H9 (cell line): ENCODE measurements around the gene USP37. TPM values are rescaled to one million over a fixed set of nuclear protein-coding genes. Genes with fewer than 3 reads are reported as not detected.

Experiments used
- DNase-seq: peaks from one replicate; pipeline ENCODE4 v3.0.0-alpha.2; 2017
- H2AFZ ChIP-seq: one replicate; pipeline ENCODE4 v1.6.1; 2013; ENCODE audit warnings: mild to moderate bottlenecking, low read length, control low read depth, moderate library complexity
- H2AK5ac ChIP-seq: 2 replicates; pipeline ENCODE4 v1.6.1; 2013; ENCODE audit warnings: low read length, control low read depth, mixed read lengths; ENCODE audit not compliant: insufficient read length
- H2BK120ac ChIP-seq: one replicate; pipeline ENCODE4 v1.6.1; 2013; ENCODE audit warnings: low read depth, mild to moderate bottlenecking, low read length, control low read depth, inconsistent platforms; ENCODE audit not compliant: poor library complexity, severe bottlenecking
- H2BK12ac ChIP-seq: 2 replicates; pipeline ENCODE4 v1.6.1; 2013; ENCODE audit warnings: low read length, control low read depth, mixed read lengths, low read depth; ENCODE audit not compliant: insufficient read length
- H2BK15ac ChIP-seq: 2 replicates; pipeline ENCODE4 v1.6.1; 2013; ENCODE audit warnings: low read depth, low read length, control low read depth
- H2BK20ac ChIP-seq: one replicate; pipeline ENCODE4 v1.6.1; 2013; ENCODE audit warnings: low read depth, mild to moderate bottlenecking, low read length, control low read depth, inconsistent platforms; ENCODE audit not compliant: poor library complexity, severe bottlenecking
- H2BK5ac ChIP-seq: 2 replicates; pipeline ENCODE4 v1.6.1; 2013; ENCODE audit warnings: low read length, control low read depth, mixed read lengths; ENCODE audit not compliant: insufficient read length
- H3K14ac ChIP-seq: 2 replicates; pipeline ENCODE4 v1.6.1; 2013; ENCODE audit warnings: low read length, control low read depth; ENCODE audit not compliant: insufficient read depth
- H3K18ac ChIP-seq: 2 replicates; pipeline ENCODE4 v1.6.1; 2013; ENCODE audit warnings: low read depth, mild to moderate bottlenecking, mixed read lengths, low read length, control low read depth; ENCODE audit not compliant: insufficient read length
- H3K23ac ChIP-seq: 2 replicates; pipeline ENCODE4 v1.6.1; 2013; ENCODE audit warnings: low read length, control low read depth, mixed read lengths, low read depth; ENCODE audit not compliant: insufficient read length
- H3K23me2 ChIP-seq: 2 replicates; pipeline ENCODE4 v1.6.1; 2013; ENCODE audit warnings: low read depth, mild to moderate bottlenecking, mixed read lengths, low read length, control low read depth; ENCODE audit not compliant: insufficient read length, poor library complexity, severe bottlenecking
- H3K27ac ChIP-seq: 2 replicates; pipeline ENCODE4 v1.5.1; 2013; ENCODE audit warnings: low read length, control low read depth, mixed read lengths, low read depth; ENCODE audit not compliant: insufficient read length
- H3K27me3 ChIP-seq: 2 replicates; pipeline ENCODE4 v1.6.1; 2013; ENCODE audit warnings: low read length, control low read depth, inconsistent platforms; ENCODE audit not compliant: insufficient read depth
- H3K4ac ChIP-seq: 2 replicates; pipeline ENCODE4 v1.6.1; 2013; ENCODE audit warnings: low read depth, mild to moderate bottlenecking, control low read depth, inconsistent platforms, low read length, moderate library complexity
- H3K4me1 ChIP-seq: 2 replicates; pipeline ENCODE4 v1.6.1; 2013; ENCODE audit warnings: low read length, control low read depth, inconsistent platforms; ENCODE audit not compliant: insufficient read depth
- H3K4me2 ChIP-seq: 2 replicates; pipeline ENCODE4 v1.6.1; 2013; ENCODE audit warnings: low read length, control low read depth, mixed read lengths; ENCODE audit not compliant: insufficient read length, insufficient read depth
- H3K56ac ChIP-seq: 2 replicates; pipeline ENCODE4 v1.6.1; 2013; ENCODE audit warnings: low read depth, mild to moderate bottlenecking, mixed read lengths, low read length, control low read depth; ENCODE audit not compliant: insufficient read length
- H3K79me1 ChIP-seq: 2 replicates; pipeline ENCODE4 v1.6.1; 2013; ENCODE audit warnings: low read depth, mild to moderate bottlenecking, moderate library complexity, low read length, control low read depth, inconsistent platforms; ENCODE audit not compliant: insufficient read depth, poor library complexity, severe bottlenecking
- H3K79me2 ChIP-seq: 2 replicates; pipeline ENCODE4 v1.6.1; 2013; ENCODE audit warnings: low read length, control low read depth, inconsistent platforms; ENCODE audit not compliant: insufficient read depth
- H3K9ac ChIP-seq: 2 replicates; pipeline ENCODE4 v1.6.1; 2013; ENCODE audit warnings: low read length, control low read depth, mixed read lengths; ENCODE audit not compliant: insufficient read length; ENCODE audit errors: extremely low read depth
- H3K9me3 ChIP-seq: one replicate; pipeline ENCODE4 v1.6.1; 2013; ENCODE audit warnings: low read depth, low read length, inconsistent platforms; ENCODE audit not compliant: control insufficient read depth
- H3T11ph ChIP-seq: one replicate; pipeline ENCODE4 v1.6.1; 2013; ENCODE audit warnings: mild to moderate bottlenecking, low read length, control low read depth, inconsistent platforms
- H4K20me1 ChIP-seq: one replicate; pipeline ENCODE4 v1.6.1; 2013; ENCODE audit not compliant: control insufficient read depth, insufficient read length, insufficient read depth
- H4K5ac ChIP-seq: 2 replicates; pipeline ENCODE4 v1.6.1; 2013; ENCODE audit warnings: low read depth, mild to moderate bottlenecking, mixed read lengths, low read length, control low read depth; ENCODE audit not compliant: insufficient read length
- H4K8ac ChIP-seq: replicated peaks from 2 replicates; pipeline ENCODE4 v1.6.1; 2013; ENCODE audit warnings: low read length, control low read depth, mixed read lengths, low read depth; ENCODE audit not compliant: insufficient read length
- H4K91ac ChIP-seq: 2 replicates; pipeline ENCODE4 v1.6.1; 2013; ENCODE audit warnings: low read depth, mild to moderate bottlenecking, moderate library complexity, mixed read lengths, low read length, control low read depth; ENCODE audit not compliant: insufficient read length
- H3K27ac Mint-ChIP-seq, 3 experiments: 2 replicates in 2 of 3; 3 replicates in 1 of 3; pipeline ENCODE4 v1.8.0; 2020 to 2021; ENCODE audit warnings: mixed read lengths in 3 of 3, mild to moderate bottlenecking in 1 of 3, moderate library complexity in 1 of 3
- H3K27me3 Mint-ChIP-seq: 2 replicates; pipeline ENCODE4 v1.8.0; 2021; ENCODE audit warnings: low read depth, mild to moderate bottlenecking, moderate library complexity, mixed read lengths
- H3K36me3 Mint-ChIP-seq, 3 experiments: 2 replicates in 2 of 3; 3 replicates in 1 of 3; pipeline ENCODE4 v1.8.0; 2020 to 2021; ENCODE audit warnings: low read depth in 3 of 3, mixed read lengths in 3 of 3; ENCODE audit not compliant: insufficient read depth in 1 of 3
- H3K4me1 Mint-ChIP-seq, 2 experiments: 2 replicates each; pipeline ENCODE4 v1.8.0; 2020; ENCODE audit warnings: mixed read lengths in 2 of 2
- H3K4me3 Mint-ChIP-seq, 2 experiments: 2 replicates in 1 of 2; 3 replicates in 1 of 2; pipeline ENCODE4 v1.8.0; 2020 to 2021; ENCODE audit warnings: mild to moderate bottlenecking in 2 of 2, mixed read lengths in 2 of 2, moderate library complexity in 1 of 2
- H3K9me3 Mint-ChIP-seq, 2 experiments: 2 replicates in 1 of 2; 3 replicates in 1 of 2; pipeline ENCODE4 v1.8.0; 2020; ENCODE audit warnings: mild to moderate bottlenecking in 2 of 2, mixed read lengths in 2 of 2, moderate library complexity in 1 of 2
- CTCF ChIP-seq: fragments of 200-600 bp; sonication (generic); conservative IDR thresholded peaks from 3 replicates; pipeline ENCODE4 v1.8.0; 2021; ENCODE audit warnings: antibody characterized with exemption, mild to moderate bottlenecking
- WGBS: extraction: QIAGEN DNeasy Blood & Tissue Kit; methylation state at CpG from one replicate; pipeline ENCODE4 v1.1.7; 2013; ENCODE audit warnings: missing lambda C conversion rate, low lambda C conversion rate, mixed read lengths; ENCODE audit not compliant: insufficient read length; ENCODE audit errors: extremely low coverage; 5-methylcytosine and 5-hydroxymethylcytosine counted together
- total RNA-seq: library from RNA; stranded (reverse); gene quantifications from 2 replicates; pipeline ENCODE4 v1.2.1, GENCODE V29; 2021

Gene USP37
- total RNA-seq, 1 experiment from 2014 or later: 34.9 TPM

- H3K23ac ChIP-seq: no peak overlapping the region
- no peak overlapping the region for H2BK5ac ChIP-seq
- H3K79me2 ChIP-seq: no peaks in the 10 kb centered on the region
- H3K23me2 ChIP-seq: no peaks in the 10 kb centered on the region
- H3K36me3 Mint-ChIP-seq: peaks cover 7 to 73% (median 53%) of the 10 kb centered on the region in 3 experiments; a peak in 6 of 7 replicates
- H3K56ac ChIP-seq: no peak overlapping the region
- no peak overlapping the region for H4K8ac ChIP-seq
- no peaks in the 10 kb centered on the region for H4K20me1 ChIP-seq
- H3K4me1 Mint-ChIP-seq: no peaks in the 10 kb centered on the region
- H3K27me3 ChIP-seq: no peaks in the 10 kb centered on the region
- no peak overlapping the region for H4K5ac ChIP-seq
- no peak for DNase-seq
- no peak overlapping the region for H2BK12ac ChIP-seq
- no peak overlapping the region for H2AFZ ChIP-seq
- H3K9ac ChIP-seq: no peak overlapping the region
- H3K79me1 ChIP-seq: no peaks in the 10 kb centered on the region
- no peak overlapping the region for H3K18ac ChIP-seq
- TF ChIP-seq CTCF: no peak
- no peak overlapping the region for H3K14ac ChIP-seq
- no peaks in the 10 kb centered on the region for H3K27me3 Mint-ChIP-seq
- no peaks in the 10 kb centered on the region for H3K4me1 ChIP-seq
- H2AK5ac ChIP-seq: no peak overlapping the region
- H4K91ac ChIP-seq: no peak overlapping the region
- H2BK20ac ChIP-seq: no peak overlapping the region
- no peaks in the 10 kb centered on the region for H3K9me3 Mint-ChIP-seq
- H2BK120ac ChIP-seq: no peak overlapping the region
- no peak overlapping the region for H3K4ac ChIP-seq
- H3K27ac ChIP-seq: no peak overlapping the region
- no CpG with 5 or more reads among the region's 3 CpGs for WGBS
- H2BK15ac ChIP-seq: no peak overlapping the region
- H3K4me2 ChIP-seq: no peak overlapping the region
- no peak overlapping the region for H3K4me3 Mint-ChIP-seq
- no peak overlapping the region for H3K27ac Mint-ChIP-seq
- no peaks in the 10 kb centered on the region for H3K9me3 ChIP-seq
- no peak overlapping the region for H3T11ph ChIP-seq
Observed at GRCh38 chr2:218540015-218540414, 28.1 kb downstream of the USP37 start.
